ENCODE results near the gene SBF2.

SBF2 gene

GRCh38 chr11:9868641-9869040 lies 425.4 kb downstream of the SBF2 start:
- Histone ChIP-seq H3K36me3 (ENCODE audit: insufficient read depth) (no peaks in the 10 kb centered on the region), H3K79me2 (ENCODE audit: insufficient read depth, low read depth) (no peaks in the 10 kb centered on the region), H3K4me2 (no peak overlapping the region), H3K9ac (no peak overlapping the region), H3K4me3 (IDR thresholded peaks at IDR 0.05; ENCODE audit: insufficient read depth, low read depth, low read length) (no peak overlapping the region), H2AFZ (ENCODE audit: low read depth) (no peak overlapping the region), H3K27ac (no peak overlapping the region), H3K4me1 (ENCODE audit: low read depth, poor library complexity, severe bottlenecking) (no peaks in the 10 kb centered on the region), H4K20me1 (ENCODE audit: insufficient read depth) (no peaks in the 10 kb centered on the region), H3K27me3 (ENCODE audit: insufficient read depth, low read depth) (no peaks in the 10 kb centered on the region)
- TF ChIP-seq CTCF (conservative IDR thresholded peaks at IDR 0.05; ENCODE audit: low read depth, low read length), result no peak

GRCh38 chr11:9862981-9863380 lies 431.0 kb downstream of the SBF2 start:
- H3K9ac ChIP-seq, result no peak overlapping the region
- no peak overlapping the region for H3K4me2 ChIP-seq
- H2AFZ ChIP-seq (ENCODE audit: low read depth), result no peak overlapping the region
- no peaks in the 10 kb centered on the region for H3K27me3 ChIP-seq (ENCODE audit: insufficient read depth, low read depth)
- H3K4me1 ChIP-seq (ENCODE audit: low read depth, poor library complexity, severe bottlenecking), result peaks cover 9% of the 10 kb centered on the region
- TF ChIP-seq CTCF (conservative IDR thresholded peaks at IDR 0.05; ENCODE audit: low read depth, low read length), result no peak
- no peak overlapping the region for H3K27ac ChIP-seq
- H3K4me3 ChIP-seq (IDR thresholded peaks at IDR 0.05; ENCODE audit: insufficient read depth, low read depth, low read length), result no peak overlapping the region
- no peaks in the 10 kb centered on the region for H4K20me1 ChIP-seq (ENCODE audit: insufficient read depth)
- H3K79me2 ChIP-seq (ENCODE audit: insufficient read depth, low read depth), result no peaks in the 10 kb centered on the region
- H3K36me3 ChIP-seq (ENCODE audit: insufficient read depth), result no peaks in the 10 kb centered on the region

GRCh38 chr11:9861860-9862725 lies 431.9 kb downstream of the SBF2 start:
- Histone ChIP-seq H3K79me2 (ENCODE audit: insufficient read depth, low read depth) (no peaks in the 10 kb centered on the region), H3K36me3 (ENCODE audit: insufficient read depth) (no peaks in the 10 kb centered on the region), H2AFZ (ENCODE audit: low read depth) (no peak overlapping the region), H3K9ac (no peak overlapping the region), H3K27me3 (ENCODE audit: insufficient read depth, low read depth) (no peaks in the 10 kb centered on the region), H3K4me3 (IDR thresholded peaks at IDR 0.05; ENCODE audit: insufficient read depth, low read depth, low read length) (no peak overlapping the region), H3K4me2 (no peak overlapping the region), H3K4me1 (ENCODE audit: low read depth, poor library complexity, severe bottlenecking) (peaks cover 9% of the 10 kb centered on the region), H4K20me1 (ENCODE audit: insufficient read depth) (no peaks in the 10 kb centered on the region), H3K27ac (no peak overlapping the region)
- peak; percentile 96 for TF ChIP-seq CTCF (conservative IDR thresholded peaks at IDR 0.05; ENCODE audit: low read depth, low read length)

GRCh38 chr11:9859554-9860305 lies 434.3 kb downstream of the SBF2 start:
- H3K4me1 ChIP-seq (ENCODE audit: low read depth, poor library complexity, severe bottlenecking), result peaks cover 9% of the 10 kb centered on the region
- no peaks in the 10 kb centered on the region for H3K79me2 ChIP-seq (ENCODE audit: insufficient read depth, low read depth)
- no peak for TF ChIP-seq CTCF (conservative IDR thresholded peaks at IDR 0.05; ENCODE audit: low read depth, low read length)
- H3K27me3 ChIP-seq (ENCODE audit: insufficient read depth, low read depth), result no peaks in the 10 kb centered on the region
- H3K9ac ChIP-seq, result no peak overlapping the region
- no peak overlapping the region for H3K27ac ChIP-seq
- no peaks in the 10 kb centered on the region for H4K20me1 ChIP-seq (ENCODE audit: insufficient read depth)
- H3K4me2 ChIP-seq, result no peak overlapping the region
- no peak overlapping the region for H3K4me3 ChIP-seq (IDR thresholded peaks at IDR 0.05; ENCODE audit: insufficient read depth, low read depth, low read length)
- H2AFZ ChIP-seq (ENCODE audit: low read depth), result no peak overlapping the region
- H3K36me3 ChIP-seq (ENCODE audit: insufficient read depth), result no peaks in the 10 kb centered on the region

Measured in KMS-11 (cell line).